H9 (cell line): ENCODE results near the gene GALNT16. TPM values are rescaled to one million over a fixed set of nuclear protein-coding genes. Genes with fewer than 3 reads are reported as not detected.

Source experiments
- DNase-seq: peaks from one replicate; pipeline ENCODE4 v3.0.0-alpha.2; 2017
- H2AFZ ChIP-seq: one replicate; pipeline ENCODE4 v1.6.1; 2013; ENCODE audit warnings: mild to moderate bottlenecking, low read length, control low read depth, moderate library complexity
- H2AK5ac ChIP-seq: 2 replicates; pipeline ENCODE4 v1.6.1; 2013; ENCODE audit warnings: low read length, control low read depth, mixed read lengths; ENCODE audit not compliant: insufficient read length
- H2BK120ac ChIP-seq: one replicate; pipeline ENCODE4 v1.6.1; 2013; ENCODE audit warnings: low read depth, mild to moderate bottlenecking, low read length, control low read depth, inconsistent platforms; ENCODE audit not compliant: poor library complexity, severe bottlenecking
- H2BK12ac ChIP-seq: 2 replicates; pipeline ENCODE4 v1.6.1; 2013; ENCODE audit warnings: low read length, control low read depth, mixed read lengths, low read depth; ENCODE audit not compliant: insufficient read length
- H2BK15ac ChIP-seq: 2 replicates; pipeline ENCODE4 v1.6.1; 2013; ENCODE audit warnings: low read depth, low read length, control low read depth
- H2BK20ac ChIP-seq: one replicate; pipeline ENCODE4 v1.6.1; 2013; ENCODE audit warnings: low read depth, mild to moderate bottlenecking, low read length, control low read depth, inconsistent platforms; ENCODE audit not compliant: poor library complexity, severe bottlenecking
- H2BK5ac ChIP-seq: 2 replicates; pipeline ENCODE4 v1.6.1; 2013; ENCODE audit warnings: low read length, control low read depth, mixed read lengths; ENCODE audit not compliant: insufficient read length
- H3K14ac ChIP-seq: 2 replicates; pipeline ENCODE4 v1.6.1; 2013; ENCODE audit warnings: low read length, control low read depth; ENCODE audit not compliant: insufficient read depth
- H3K18ac ChIP-seq: 2 replicates; pipeline ENCODE4 v1.6.1; 2013; ENCODE audit warnings: low read depth, mild to moderate bottlenecking, mixed read lengths, low read length, control low read depth; ENCODE audit not compliant: insufficient read length
- H3K23ac ChIP-seq: 2 replicates; pipeline ENCODE4 v1.6.1; 2013; ENCODE audit warnings: low read length, control low read depth, mixed read lengths, low read depth; ENCODE audit not compliant: insufficient read length
- H3K23me2 ChIP-seq: 2 replicates; pipeline ENCODE4 v1.6.1; 2013; ENCODE audit warnings: low read depth, mild to moderate bottlenecking, mixed read lengths, low read length, control low read depth; ENCODE audit not compliant: insufficient read length, poor library complexity, severe bottlenecking
- H3K27ac ChIP-seq: 2 replicates; pipeline ENCODE4 v1.5.1; 2013; ENCODE audit warnings: low read length, control low read depth, mixed read lengths, low read depth; ENCODE audit not compliant: insufficient read length
- H3K27me3 ChIP-seq: 2 replicates; pipeline ENCODE4 v1.6.1; 2013; ENCODE audit warnings: low read length, control low read depth, inconsistent platforms; ENCODE audit not compliant: insufficient read depth
- H3K4ac ChIP-seq: 2 replicates; pipeline ENCODE4 v1.6.1; 2013; ENCODE audit warnings: low read depth, mild to moderate bottlenecking, control low read depth, inconsistent platforms, low read length, moderate library complexity
- H3K4me1 ChIP-seq: 2 replicates; pipeline ENCODE4 v1.6.1; 2013; ENCODE audit warnings: low read length, control low read depth, inconsistent platforms; ENCODE audit not compliant: insufficient read depth
- H3K4me2 ChIP-seq: 2 replicates; pipeline ENCODE4 v1.6.1; 2013; ENCODE audit warnings: low read length, control low read depth, mixed read lengths; ENCODE audit not compliant: insufficient read length, insufficient read depth
- H3K56ac ChIP-seq: 2 replicates; pipeline ENCODE4 v1.6.1; 2013; ENCODE audit warnings: low read depth, mild to moderate bottlenecking, mixed read lengths, low read length, control low read depth; ENCODE audit not compliant: insufficient read length
- H3K79me1 ChIP-seq: 2 replicates; pipeline ENCODE4 v1.6.1; 2013; ENCODE audit warnings: low read depth, mild to moderate bottlenecking, moderate library complexity, low read length, control low read depth, inconsistent platforms; ENCODE audit not compliant: insufficient read depth, poor library complexity, severe bottlenecking
- H3K79me2 ChIP-seq: 2 replicates; pipeline ENCODE4 v1.6.1; 2013; ENCODE audit warnings: low read length, control low read depth, inconsistent platforms; ENCODE audit not compliant: insufficient read depth
- H3K9ac ChIP-seq: 2 replicates; pipeline ENCODE4 v1.6.1; 2013; ENCODE audit warnings: low read length, control low read depth, mixed read lengths; ENCODE audit not compliant: insufficient read length; ENCODE audit errors: extremely low read depth
- H3K9me3 ChIP-seq: one replicate; pipeline ENCODE4 v1.6.1; 2013; ENCODE audit warnings: low read depth, low read length, inconsistent platforms; ENCODE audit not compliant: control insufficient read depth
- H3T11ph ChIP-seq: one replicate; pipeline ENCODE4 v1.6.1; 2013; ENCODE audit warnings: mild to moderate bottlenecking, low read length, control low read depth, inconsistent platforms
- H4K20me1 ChIP-seq: one replicate; pipeline ENCODE4 v1.6.1; 2013; ENCODE audit not compliant: control insufficient read depth, insufficient read length, insufficient read depth
- H4K5ac ChIP-seq: 2 replicates; pipeline ENCODE4 v1.6.1; 2013; ENCODE audit warnings: low read depth, mild to moderate bottlenecking, mixed read lengths, low read length, control low read depth; ENCODE audit not compliant: insufficient read length
- H4K8ac ChIP-seq: replicated peaks from 2 replicates; pipeline ENCODE4 v1.6.1; 2013; ENCODE audit warnings: low read length, control low read depth, mixed read lengths, low read depth; ENCODE audit not compliant: insufficient read length
- H4K91ac ChIP-seq: 2 replicates; pipeline ENCODE4 v1.6.1; 2013; ENCODE audit warnings: low read depth, mild to moderate bottlenecking, moderate library complexity, mixed read lengths, low read length, control low read depth; ENCODE audit not compliant: insufficient read length
- H3K27ac Mint-ChIP-seq, 3 experiments: 2 replicates in 2 of 3; 3 replicates in 1 of 3; pipeline ENCODE4 v1.8.0; 2020 to 2021; ENCODE audit warnings: mixed read lengths in 3 of 3, mild to moderate bottlenecking in 1 of 3, moderate library complexity in 1 of 3
- H3K27me3 Mint-ChIP-seq: 2 replicates; pipeline ENCODE4 v1.8.0; 2021; ENCODE audit warnings: low read depth, mild to moderate bottlenecking, moderate library complexity, mixed read lengths
- H3K36me3 Mint-ChIP-seq, 3 experiments: 2 replicates in 2 of 3; 3 replicates in 1 of 3; pipeline ENCODE4 v1.8.0; 2020 to 2021; ENCODE audit warnings: low read depth in 3 of 3, mixed read lengths in 3 of 3; ENCODE audit not compliant: insufficient read depth in 1 of 3
- H3K4me1 Mint-ChIP-seq, 2 experiments: 2 replicates each; pipeline ENCODE4 v1.8.0; 2020; ENCODE audit warnings: mixed read lengths in 2 of 2
- H3K4me3 Mint-ChIP-seq, 2 experiments: 2 replicates in 1 of 2; 3 replicates in 1 of 2; pipeline ENCODE4 v1.8.0; 2020 to 2021; ENCODE audit warnings: mild to moderate bottlenecking in 2 of 2, mixed read lengths in 2 of 2, moderate library complexity in 1 of 2
- H3K9me3 Mint-ChIP-seq, 2 experiments: 2 replicates in 1 of 2; 3 replicates in 1 of 2; pipeline ENCODE4 v1.8.0; 2020; ENCODE audit warnings: mild to moderate bottlenecking in 2 of 2, mixed read lengths in 2 of 2, moderate library complexity in 1 of 2
- WGBS: extraction: QIAGEN DNeasy Blood & Tissue Kit; methylation state at CpG from one replicate; pipeline ENCODE4 v1.1.7; 2013; ENCODE audit warnings: missing lambda C conversion rate, low lambda C conversion rate, mixed read lengths; ENCODE audit not compliant: insufficient read length; ENCODE audit errors: extremely low coverage; 5-methylcytosine and 5-hydroxymethylcytosine counted together
- total RNA-seq: library from RNA; stranded (reverse); gene quantifications from 2 replicates; pipeline ENCODE4 v1.2.1, GENCODE V29; 2021
- TF ChIP-seq, protein P1 (sequence below): fragments of 200-600 bp; sonication (generic); conservative IDR thresholded peaks from 3 replicates; pipeline ENCODE4 v1.8.0; 2021; ENCODE audit warnings: antibody characterized with exemption, mild to moderate bottlenecking

The GALNT16 gene
- total RNA-seq, 1 experiment from 2014 or later: 2.3 TPM

DNA sequence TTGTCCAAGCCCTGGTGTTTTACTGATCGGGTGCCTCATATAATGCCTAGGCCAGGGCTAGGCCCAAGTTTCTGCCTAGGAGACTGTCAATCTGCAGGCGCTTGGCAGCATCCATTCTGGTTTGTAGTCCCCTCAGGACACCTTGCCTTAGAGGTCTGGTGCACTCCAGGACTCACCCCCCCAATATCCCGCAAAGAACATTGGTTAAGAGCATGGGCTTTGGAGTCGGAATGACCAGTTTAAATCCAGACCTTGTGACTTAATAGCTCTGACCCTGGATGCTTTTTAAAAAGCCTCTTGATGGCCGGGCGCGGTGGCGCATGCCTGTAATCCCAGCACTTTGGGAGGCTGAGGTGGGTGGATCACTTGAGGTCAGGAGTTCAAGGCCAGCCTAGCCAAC, 60.0 kb downstream of the GALNT16 start:
- Histone ChIP-seq H3T11ph (no peak overlapping the region), H3K4me2 (no peak overlapping the region), H3K4me1 (peaks cover 13% of the 10 kb centered on the region; the same call in 1 of the 2 replicates), H2BK5ac (no peak overlapping the region), H3K79me1 (no peaks in the 10 kb centered on the region), H3K18ac (no peak overlapping the region), H3K23me2 (no peaks in the 10 kb centered on the region), H2BK15ac (no peak overlapping the region), H3K79me2 (no peaks in the 10 kb centered on the region), H3K27me3 (no peaks in the 10 kb centered on the region), H4K91ac (no peak overlapping the region), H4K20me1 (no peaks in the 10 kb centered on the region), H3K23ac (no peak overlapping the region), H3K56ac (no peak overlapping the region), H3K27ac (no peak overlapping the region), H4K8ac (no peak overlapping the region), H2BK20ac (no peak overlapping the region), H4K5ac (no peak overlapping the region), H3K14ac (no peak overlapping the region), H3K9me3 (no peaks in the 10 kb centered on the region), H2BK120ac (no peak overlapping the region), H3K9ac (no peak overlapping the region), H3K4ac (no peak overlapping the region), H2BK12ac (no peak overlapping the region), H2AFZ (no peak overlapping the region), H2AK5ac (no peak overlapping the region)
- Mint-ChIP-seq H3K4me1 (peaks cover 30 to 43% of the 10 kb centered on the region in 2 experiments), H3K4me3 (no peak overlapping the region), H3K27ac (no peak overlapping the region), H3K36me3 (peaks cover 0 to 5% (median 0%) of the 10 kb centered on the region in 3 experiments; a peak in 2 of 7 replicates), H3K27me3 (no peaks in the 10 kb centered on the region), H3K9me3 (0 out of 5 replicates have a peak, but pooled peaks cover 0 to 4% of the 10 kb centered on the region in 2 experiments)
- no CpG with 5 or more reads among the region's 8 CpGs for WGBS
- TF ChIP-seq, protein P1, sequence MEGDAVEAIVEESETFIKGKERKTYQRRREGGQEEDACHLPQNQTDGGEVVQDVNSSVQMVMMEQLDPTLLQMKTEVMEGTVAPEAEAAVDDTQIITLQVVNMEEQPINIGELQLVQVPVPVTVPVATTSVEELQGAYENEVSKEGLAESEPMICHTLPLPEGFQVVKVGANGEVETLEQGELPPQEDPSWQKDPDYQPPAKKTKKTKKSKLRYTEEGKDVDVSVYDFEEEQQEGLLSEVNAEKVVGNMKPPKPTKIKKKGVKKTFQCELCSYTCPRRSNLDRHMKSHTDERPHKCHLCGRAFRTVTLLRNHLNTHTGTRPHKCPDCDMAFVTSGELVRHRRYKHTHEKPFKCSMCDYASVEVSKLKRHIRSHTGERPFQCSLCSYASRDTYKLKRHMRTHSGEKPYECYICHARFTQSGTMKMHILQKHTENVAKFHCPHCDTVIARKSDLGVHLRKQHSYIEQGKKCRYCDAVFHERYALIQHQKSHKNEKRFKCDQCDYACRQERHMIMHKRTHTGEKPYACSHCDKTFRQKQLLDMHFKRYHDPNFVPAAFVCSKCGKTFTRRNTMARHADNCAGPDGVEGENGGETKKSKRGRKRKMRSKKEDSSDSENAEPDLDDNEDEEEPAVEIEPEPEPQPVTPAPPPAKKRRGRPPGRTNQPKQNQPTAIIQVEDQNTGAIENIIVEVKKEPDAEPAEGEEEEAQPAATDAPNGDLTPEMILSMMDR: no peak
- no peak for DNase-seq
